CD1c-positive myeloid dendritic cell (primary cell): ENCODE data around the gene EFTUD2.
A peak's percentile ranks its signal among the peaks of the same experiment; 100 is the strongest.
"Not testable (repeated sequence)": the region's sequence is repeated elsewhere in the genome, so short reads cannot be mapped to it uniquely, and the experiment has no call there.

Experiments
- DNase-seq: peaks from one replicate; pipeline ENCODE4 v3.0.0-alpha.2; 2016; ENCODE audit errors: extremely low spot score

The EFTUD2 gene

DNA sequence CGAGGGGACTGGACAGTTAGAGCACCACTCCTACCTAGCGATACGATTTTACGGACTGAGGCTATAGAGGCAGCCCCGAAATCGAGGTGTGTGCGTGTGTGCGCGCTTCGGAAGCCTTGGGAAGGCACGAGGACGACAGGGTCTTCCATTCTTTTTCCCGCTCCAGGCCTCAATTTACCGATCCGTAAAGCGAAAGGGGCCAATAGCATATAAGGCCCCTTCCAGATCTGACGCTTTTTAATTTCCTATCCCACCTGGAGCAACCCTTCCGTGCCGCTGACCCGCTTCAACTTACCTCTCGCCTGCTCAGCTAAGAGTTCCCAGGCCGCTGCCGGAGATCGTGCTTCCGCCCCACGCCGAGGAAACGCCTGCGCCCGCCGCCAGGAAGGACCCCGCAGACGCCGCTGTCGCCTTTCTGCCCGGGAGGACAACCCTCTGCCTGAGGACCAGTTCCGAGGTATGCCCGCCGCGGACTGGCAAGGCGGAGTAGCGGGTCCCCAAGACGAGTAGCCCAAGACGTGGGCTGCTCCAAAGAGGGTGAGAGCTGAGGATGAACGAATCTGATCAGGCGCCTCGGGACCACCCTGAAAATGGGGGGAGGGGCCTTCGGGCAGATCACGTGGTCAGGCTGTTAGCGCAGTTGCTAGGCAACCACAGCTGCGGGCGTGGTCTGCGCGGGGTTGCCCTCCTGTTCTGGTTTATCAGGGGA, at the start of gene EFTUD2:
TSS of gene EFTUD2 (minus strand) at position 372 of the 709 bp plus-strand sequence. CDS start 4,924 bp downstream, outside the sequence.
- peak; percentile 91 for DNase-seq

DNA sequence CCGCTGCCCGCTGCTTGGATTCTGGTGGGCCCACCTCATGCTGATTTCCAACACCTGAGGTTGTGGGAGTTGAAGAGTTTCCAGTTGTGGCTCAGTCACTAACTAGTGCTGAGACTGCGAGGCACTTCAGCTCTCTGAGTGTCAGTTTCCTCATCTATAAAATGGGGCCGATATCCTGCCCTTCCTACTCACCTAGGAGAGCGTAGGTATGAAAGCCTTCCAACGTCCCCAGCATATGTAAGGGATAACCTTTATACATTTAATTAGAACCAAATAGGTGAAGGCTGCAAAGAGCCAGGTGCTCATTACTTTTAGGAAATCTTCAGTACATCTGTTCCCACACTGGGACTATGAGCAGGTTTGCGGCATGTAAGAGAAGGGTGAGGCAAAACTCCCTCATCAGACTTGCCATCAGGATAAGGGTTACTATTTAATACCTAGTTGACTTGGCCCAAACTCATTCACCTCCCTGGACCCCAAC, 49.1 kb upstream of the EFTUD2 start:
- no peak for DNase-seq

DNA sequence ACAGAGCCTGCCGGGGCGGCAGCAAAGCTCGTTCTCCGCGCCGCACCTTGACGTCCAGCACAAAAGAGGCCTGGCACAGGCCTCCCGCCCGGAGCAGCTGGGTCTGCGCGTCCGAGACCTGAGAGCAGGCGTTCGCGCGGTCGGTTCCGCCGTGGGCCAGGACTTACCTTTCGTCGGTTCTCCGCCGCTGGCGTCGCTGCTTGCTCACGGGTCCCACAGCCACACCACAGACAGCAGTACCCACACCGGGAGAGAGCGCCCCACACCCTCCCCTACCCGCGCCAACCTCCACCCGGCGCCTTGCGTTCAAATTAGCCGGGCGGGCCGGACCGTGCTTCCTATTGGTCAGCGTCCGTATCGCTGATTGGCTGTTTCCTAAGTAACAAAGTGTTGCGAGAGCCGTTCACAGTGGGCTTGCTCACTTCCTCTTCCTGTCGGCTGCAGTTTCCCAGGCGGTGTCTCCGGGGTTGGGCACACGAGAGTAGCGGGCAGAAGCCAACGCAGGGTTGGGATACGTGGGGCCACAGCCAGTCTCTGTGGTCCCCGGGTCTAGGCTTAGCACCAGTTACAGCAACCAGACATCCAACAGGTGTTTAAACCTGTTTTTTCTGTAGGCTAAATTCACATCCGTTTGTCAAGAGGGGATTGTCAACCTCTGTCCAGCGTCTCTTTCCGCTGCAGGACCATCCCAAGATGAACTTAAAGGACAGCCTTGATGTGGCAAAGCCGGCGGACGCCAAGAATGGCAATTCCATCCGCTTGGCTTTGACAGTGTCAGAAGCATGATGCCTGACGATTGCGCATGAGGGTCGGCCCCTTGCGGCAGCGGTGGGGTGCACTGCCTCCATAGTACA, 48.4 kb upstream of the EFTUD2 start, which contains the start of gene KIF18B:
TSS of gene KIF18B (minus strand) at position 313 of the 854 bp plus-strand sequence. CDS start 11,429 bp downstream, outside the sequence.
- peak; percentile 94 for DNase-seq

DNA sequence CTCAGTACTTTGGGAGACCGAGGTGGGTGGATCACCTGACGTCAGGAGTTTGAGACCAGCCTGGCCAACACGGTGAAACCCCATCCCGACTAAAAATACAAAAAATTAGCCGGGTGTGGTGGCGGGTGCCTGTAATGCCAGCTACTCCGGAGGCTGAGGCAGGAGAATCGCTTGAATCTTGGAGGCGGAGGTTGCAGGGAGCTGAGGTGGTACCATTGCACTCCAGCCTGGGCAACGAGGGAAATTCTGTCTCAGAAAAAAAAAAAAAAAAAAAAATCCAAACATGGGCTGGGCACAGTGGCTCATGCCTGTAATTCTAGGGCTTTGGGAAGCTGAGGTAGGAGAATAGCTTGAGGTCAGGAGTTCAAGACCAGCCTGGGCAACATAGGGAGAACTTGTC, 46.4 kb upstream of the EFTUD2 start:
- not testable (repeated sequence) for DNase-seq

DNA sequence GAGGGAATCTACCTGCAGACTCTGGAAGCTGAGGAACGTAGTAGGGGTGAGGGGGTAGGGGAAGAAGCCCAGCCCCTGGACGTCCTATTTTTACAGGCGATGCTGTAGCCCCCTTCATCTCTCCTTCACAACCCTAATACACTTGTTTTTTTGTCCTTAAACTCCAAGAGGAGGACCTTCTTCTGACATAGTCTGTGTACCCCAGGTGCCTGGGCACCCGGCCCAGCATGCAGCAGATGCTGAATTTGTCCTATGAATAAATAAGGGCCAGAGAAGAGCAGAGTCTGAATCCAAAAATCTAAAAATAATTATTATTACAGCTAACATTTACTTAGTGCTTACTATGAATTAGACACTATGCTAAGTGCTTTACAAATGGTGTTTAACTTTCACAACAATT, 43.2 kb upstream of the EFTUD2 start:
- DNase-seq = no peak

DNA sequence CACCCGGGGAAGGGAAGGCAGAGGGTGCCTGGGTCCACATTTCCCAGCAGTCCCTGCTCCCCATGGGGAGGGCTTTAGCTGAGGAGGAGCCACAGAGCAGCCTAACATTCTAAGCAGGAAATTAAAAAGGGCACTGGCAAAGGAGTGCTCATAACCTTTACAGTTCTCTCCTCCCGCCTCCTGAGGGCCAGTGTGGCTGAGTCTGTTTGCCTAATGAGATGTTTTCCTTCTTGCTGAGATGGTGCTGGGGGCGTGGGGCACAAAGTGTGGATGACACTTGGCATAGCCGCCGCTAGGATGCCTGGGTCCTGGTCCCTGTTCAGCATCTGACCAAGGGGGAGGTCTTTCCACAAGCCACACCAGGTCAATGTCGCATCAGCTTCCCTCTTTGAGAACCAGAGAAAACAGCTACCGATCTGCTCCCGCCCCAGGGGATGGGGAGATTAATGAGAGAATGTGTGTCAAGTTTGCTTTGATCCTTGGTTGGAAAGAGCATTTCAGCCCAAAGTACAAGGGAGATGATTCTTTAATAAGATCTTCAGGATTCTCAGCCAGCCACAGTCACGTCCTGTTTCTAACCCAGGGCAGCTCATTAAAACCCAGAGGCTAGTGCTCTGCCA, 42.6 kb upstream of the EFTUD2 start:
- no peak for DNase-seq

DNA sequence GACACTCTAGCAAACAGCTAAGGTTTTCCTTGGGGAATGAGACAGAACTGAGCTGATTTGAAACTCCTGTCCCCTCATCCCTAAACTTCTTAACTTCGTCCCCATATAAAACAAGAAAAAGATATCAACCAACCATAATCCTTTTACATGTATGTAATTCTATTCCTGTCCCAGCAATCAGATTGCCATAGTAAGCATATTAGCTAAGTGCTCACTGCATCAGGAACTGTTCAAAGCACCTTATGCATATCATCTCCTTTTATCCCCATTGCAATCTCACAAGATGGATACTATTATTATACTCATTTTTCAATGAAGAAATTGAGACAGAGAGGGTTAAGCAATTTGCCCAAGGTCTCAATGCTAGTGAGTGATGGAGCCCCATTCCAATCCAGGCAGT, 41.5 kb upstream of the EFTUD2 start:
- no peak for DNase-seq

DNA sequence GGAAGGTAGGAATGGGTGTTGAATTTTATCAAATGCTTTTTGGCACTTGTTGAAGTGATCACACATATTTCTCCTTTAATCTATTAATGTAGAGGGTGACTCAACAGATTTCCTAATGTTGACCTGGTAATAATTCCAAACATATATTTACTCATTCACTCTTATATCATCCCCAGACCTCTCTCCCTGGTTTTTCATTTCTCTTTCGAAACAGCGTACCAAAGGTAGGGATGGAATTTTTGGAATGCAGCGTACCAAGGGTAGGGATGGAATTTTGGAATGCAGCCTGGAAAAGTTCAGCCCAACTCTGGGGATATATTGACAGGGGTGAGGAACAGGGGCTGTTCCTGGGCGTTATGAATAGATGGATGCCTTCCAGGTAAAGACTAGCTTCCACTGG, 41.1 kb upstream of the EFTUD2 start:
- no peak for DNase-seq

DNA sequence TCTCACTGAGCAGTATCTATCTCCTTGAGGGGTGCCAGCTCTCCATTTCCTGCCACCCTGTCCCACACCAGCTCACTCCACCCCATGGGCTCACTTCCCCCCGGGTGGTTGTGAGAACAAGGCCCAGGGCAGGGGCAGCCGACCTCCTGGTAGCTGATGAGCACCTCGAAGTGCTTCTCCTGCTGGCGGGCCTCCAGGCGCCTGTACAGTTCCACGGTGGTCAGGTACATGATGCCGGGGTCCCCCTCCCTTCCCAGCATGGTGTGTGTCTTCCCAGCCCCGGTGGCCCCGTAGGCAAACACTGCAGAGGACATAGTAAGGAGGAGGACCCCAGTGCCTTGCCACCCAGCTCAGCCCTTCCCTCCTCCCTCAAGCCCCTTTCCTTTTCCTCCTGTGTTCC, 35.9 kb upstream of the EFTUD2 start:
- DNase-seq = no peak

DNA sequence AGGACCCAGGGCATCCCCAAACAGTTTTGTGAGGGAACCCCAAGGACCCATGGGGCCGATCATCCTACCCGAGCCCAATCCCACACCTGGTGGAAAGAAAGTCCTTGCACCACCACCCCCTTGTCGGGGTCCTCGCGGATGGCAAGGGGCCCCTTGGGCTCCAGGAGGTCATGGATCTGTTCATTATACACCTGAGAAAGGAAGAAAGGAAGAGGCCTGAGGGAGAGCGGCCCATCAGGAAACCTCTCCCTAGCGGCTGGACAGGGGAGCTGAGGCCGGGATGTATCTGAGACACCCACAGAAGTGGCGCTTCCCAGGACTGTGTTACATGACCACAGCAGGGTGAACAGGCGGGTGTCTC, 35.5 kb upstream of the EFTUD2 start:
- DNase-seq = no peak

DNA sequence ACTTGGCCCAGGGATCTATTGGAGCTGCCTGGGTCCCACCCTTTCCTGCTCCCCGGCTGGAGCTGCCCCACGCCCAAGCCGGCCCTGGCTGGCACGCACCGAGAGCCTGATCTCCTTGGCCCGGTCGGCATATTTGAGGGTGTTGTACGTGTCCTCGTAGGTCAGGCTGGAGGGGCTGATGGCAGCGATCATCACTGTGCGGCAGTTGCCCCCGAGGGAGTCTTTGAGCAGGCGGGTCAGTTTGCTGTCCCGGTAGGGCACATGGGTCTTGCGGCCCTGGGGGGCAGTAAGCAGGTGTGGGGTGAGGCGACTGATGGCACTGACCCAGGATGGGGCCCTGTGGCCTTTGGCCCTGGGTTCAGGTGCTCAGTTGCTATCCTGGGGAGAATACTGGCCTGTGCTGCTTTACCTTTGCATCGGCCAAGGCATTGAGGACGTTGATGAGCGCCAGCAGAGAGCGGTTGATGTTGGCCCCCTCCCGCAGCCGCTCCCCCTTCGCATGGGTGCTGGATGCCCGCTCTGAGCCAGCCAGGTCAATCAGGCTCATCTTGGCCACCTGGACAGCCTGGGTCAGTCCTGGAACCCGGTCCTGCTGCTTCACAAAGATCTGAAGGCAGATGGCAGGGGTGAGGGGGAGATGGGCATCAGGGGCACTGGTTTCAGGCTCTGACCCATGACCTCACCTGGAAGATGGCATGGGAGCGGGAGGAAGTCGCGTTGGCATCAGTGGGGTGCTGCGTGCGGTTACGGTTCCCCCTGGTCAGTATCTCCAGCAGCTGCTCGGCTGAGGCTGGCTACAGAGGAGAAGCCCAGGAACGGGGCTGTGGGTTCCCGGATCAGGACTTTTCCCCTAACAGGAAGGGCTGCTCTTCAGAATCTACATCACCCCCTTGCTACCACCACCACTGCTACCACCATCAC, 34.8 kb upstream of the EFTUD2 start:
- DNase-seq = no peak

DNA sequence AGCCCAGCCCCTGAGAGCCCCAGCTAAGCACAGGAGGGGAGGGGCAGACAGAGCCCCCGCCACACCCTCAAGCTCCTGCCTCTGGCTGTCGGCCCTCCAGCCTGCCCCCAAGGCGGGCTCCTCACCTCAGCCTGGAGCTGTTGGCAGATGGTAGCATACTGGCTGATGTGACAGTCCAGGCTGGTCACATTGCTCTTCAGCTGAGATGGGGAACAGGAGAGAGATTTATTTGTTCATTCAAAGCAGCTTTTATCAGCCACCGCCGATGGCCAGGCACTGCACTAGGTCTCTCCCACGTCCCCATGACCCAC, 33.5 kb upstream of the EFTUD2 start:
- DNase-seq = no peak

DNA sequence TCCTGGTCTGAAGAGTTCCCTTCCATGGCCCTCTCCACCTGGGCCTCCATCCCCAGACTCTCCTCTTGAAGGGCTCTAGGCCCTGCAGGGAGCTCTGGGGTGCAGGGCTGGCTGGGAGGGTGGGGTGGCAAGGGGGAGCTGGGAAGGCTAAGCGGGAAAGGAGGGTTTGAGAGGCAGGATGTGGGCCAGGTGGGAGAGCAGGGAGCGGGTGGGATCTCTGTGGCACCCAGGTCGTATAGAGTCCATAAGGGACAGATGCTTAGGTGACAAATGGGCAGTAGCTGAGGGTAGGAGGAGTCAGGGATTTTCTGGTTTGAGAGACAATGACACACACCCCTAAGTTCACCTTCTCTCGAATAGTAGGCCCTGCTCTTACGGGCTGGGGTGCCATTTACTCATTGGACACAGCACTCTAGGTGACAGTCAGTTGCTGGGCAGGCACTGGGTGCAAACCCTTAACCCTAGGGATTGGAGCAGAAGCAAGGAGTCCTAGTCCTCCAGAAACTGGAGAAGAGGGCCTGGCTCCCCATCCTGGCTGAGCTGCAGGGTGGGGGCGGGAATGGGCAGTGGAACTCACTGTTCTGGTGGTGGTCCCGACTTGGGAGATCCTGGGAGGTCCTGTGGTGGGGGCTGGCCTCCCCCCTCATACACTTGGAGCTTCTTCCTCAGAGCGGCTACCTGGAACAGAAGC, 33.0 kb upstream of the EFTUD2 start:
- DNase-seq = no peak

DNA sequence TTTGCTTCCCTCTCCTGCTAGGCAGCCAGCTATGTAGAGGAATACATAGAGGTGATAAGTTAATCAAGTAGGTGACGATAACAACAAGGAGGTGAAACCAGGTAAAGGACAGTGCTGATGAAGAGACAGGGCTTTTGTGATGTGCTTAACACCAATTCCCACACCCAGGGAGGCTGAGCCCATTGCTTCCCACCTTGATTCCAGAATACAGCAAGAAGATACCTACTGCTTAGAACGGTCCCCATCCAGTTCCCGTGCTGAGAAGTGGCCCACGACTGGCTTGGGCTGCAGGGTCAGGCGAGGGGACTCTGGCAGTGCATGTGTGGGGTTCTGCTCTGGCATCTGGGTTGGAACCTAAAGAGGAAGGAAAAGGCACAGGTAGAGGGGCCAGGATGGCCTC, 32.1 kb upstream of the EFTUD2 start:
- no peak for DNase-seq

DNA sequence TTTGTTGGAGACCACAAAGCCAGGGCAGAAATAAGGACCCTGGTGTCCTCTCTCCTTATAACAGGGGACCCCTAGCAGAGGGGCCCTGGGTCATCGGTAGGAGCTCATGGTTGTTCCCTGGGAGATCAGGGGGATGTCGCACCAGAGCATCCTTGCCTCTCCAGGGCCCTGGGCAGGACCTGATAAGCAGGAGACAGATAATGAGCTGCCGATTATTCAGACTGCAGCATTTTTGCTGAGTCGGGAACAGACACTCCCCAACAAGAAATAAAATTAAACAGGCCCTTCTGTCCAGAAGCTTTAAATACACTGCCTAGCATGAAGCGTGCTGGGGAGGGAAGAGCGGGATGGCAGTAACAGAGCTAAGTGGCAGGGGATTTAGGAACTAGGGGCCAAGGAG, 31.4 kb upstream of the EFTUD2 start:
- no peak for DNase-seq

DNA sequence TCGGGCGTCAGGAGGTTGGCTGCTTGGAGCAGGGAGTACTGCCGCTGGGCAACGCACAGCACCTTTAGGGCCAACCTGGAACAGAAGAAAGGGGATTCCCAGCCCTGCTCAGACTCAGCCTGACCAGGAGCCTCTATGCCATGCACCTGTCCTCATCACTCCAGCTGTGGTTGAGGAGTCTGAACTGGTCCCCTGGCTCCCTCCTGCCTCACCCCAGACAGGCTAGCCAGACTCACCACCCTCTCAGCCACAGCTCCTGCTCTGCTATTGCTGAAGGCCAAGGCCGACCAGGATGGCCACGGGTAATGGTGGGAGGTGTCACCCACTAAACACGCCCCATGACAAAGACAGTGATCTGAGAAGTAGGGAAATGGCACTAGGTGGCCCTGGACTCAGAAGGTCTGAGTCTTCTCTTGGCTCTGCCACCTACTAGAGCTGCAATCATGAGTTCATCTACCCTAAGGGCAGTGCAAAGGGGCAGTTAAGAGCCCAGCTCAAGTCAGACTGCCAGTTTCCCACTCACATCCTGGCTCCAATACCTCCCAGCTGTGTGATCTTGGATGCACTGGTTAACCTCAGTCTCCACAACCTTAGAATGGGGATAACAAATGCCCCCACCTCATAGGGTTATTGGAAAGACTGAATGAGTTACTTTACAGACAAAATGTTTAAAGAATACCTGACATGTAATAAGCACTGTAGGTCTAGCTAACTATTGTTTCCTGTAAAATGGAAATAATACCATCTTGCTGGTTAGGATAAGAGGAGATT, 29.9 kb upstream of the EFTUD2 start:
- DNase-seq = no peak

DNA sequence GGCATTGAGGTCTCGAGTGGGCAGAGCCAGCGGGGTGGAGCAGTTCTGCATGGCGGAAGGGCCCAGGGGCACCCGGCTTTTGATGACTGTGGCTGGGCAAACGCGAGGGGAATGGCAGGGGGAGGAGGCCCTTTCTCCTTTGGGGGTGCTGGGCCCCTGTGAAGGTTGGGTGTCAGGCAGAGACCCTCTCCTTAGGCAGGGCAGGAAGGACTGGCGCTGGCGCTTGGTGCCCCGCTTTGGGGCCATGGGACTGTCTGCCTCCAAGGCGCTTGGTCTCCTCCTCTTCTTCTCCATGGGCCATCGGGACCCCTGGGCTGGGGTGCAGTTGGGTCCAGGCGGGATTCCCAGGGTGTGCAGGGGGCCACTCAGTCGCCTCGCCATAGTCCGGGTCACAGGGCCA, 28.9 kb upstream of the EFTUD2 start:
- DNase-seq = no peak

DNA sequence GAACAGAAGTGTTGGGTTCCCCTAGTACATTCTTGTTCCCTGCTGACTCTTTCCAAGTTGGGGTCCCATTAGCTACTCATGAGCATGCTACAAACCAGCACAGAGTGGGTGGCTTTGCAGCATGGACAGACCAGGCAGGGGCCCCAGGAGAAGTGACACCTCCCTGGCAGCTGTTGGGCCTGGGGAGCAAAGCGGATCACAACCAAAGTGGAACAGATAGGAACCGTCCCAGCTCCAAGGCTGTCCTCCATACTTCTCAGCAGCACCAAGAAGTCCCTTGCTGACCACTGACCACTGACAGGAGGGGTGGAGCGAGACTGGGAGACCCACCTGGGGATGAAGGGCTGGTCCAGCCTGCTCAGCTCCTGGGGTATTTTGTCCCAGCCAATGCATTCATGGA, 28.5 kb upstream of the EFTUD2 start:
- DNase-seq = no peak

DNA sequence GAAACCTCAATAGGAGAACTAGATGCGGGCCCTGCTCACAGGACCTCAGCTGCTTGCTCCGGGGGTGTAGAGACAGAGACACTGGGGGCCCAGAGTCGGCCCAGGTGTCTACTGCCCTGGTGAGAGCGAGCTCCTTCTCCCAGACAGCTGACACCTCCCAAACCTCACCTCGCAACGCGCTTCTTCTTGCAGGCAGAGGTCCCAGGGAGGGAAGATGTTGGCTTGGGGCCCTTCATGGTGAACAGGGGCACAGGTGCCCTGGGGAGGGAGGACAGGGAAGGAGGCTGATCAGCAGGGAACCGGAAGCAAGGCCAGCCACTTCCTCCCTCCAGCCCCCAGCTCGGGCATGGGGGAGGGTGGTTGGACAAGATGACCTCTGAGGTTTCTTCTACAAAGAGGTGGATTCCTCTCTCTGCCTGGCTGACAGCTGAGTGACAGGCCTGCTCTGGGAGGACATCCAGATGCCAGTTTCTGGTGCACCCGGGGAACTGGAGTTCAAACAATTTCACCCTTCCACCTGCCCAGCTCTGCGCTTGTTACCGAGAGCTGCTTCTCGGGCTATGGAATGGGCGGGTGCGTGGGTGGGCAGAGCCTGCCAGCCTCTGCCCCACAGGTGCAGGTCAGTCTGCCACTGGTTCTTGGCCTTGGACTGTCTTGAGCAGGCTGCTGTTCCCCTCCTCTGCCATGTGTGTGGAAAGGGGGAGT, 27.7 kb upstream of the EFTUD2 start:
- DNase-seq = no peak
